ENCODE results near the gene HOXB6.

The HOXB6 gene

GRCh38 chr17:48604770-48605329, at the start of gene HOXB6:
TSS of gene HOXB6 (minus strand) at chr17:48604986. CDS start at chr17:48598150, 6,836 bp downstream.
- DNase-seq = no peak

- no peak for DNase-seq
These were observed 45.0 kb upstream of the HOXB6 start for GRCh38 chr17:48649741-48650140.

- DNase-seq = no peak
These were observed 43.1 kb upstream of the HOXB6 start for GRCh38 chr17:48647963-48648245.

DNA sequence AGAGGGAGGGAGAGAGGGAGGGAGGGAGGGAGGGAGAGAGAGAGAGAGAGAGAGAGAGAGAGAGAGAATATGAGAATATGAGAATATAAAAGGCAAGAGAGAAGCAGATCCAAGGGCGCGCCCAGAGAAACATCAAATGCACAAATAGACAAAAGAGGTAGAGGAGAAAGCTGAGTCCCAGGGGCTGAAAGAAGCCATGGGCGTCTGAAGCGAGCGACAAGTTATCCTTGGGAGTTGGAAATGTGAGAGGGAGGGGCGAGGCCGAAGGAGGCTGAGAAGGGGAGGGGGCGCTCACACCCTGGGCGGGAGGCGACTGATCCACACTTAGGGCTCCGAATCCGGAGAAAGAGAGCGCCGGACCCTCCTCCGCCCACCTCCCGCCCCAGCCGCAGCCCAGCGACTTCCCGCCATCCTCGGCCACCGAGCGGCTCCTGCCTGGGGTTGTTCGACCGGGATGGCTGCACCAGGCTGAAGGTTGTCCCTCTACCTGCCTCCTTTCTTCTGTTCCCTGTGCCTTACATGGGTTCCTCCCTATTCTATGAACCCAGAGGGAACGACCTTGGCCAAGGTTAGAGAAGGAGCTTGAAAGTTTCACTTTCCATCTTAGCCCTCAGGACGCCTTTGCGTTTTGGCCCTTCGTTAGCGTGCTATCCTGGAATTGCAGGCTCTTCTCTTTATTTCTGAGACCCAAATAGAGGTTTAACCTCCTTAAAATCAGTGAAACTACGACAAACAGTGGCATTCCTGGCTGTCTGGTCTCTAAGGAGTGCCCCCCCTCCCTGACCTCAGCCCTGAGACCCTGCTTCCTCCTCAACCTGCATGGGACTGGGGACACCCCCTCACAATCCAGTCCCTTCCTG, 42.5 kb upstream of the HOXB6 start:
- peak; percentile 29 for DNase-seq

- peak; percentile 45 for DNase-seq
These were observed 41.7 kb upstream of the HOXB6 start for GRCh38 chr17:48646183-48647102.

DNA sequence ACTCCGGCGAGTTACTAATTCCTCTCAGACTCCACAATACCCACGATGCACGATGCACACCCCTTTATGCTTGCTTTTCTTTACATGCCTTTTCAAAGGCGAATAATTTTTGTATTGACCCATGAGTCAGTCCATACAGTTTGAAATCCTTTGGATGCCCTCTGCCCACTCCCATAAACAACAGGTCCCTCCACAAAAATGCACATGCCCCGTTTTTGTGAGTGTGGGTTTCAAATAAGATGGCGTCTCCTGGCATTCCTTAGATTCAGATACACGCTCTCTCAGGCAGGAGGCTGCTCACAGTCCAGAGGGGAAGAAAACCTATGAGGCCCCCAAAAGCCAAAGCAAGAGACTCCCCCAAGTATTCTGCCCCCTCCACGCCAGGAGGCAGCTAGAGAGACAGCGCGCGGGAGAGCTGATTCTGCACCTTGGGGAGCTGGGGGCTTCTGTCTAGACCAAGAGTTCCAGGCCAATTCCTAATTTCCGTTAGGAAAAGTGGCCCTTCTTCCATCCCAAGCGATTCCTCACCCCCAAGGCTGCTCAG, 40.9 kb upstream of the HOXB6 start:
- DNase-seq = no peak

DNA sequence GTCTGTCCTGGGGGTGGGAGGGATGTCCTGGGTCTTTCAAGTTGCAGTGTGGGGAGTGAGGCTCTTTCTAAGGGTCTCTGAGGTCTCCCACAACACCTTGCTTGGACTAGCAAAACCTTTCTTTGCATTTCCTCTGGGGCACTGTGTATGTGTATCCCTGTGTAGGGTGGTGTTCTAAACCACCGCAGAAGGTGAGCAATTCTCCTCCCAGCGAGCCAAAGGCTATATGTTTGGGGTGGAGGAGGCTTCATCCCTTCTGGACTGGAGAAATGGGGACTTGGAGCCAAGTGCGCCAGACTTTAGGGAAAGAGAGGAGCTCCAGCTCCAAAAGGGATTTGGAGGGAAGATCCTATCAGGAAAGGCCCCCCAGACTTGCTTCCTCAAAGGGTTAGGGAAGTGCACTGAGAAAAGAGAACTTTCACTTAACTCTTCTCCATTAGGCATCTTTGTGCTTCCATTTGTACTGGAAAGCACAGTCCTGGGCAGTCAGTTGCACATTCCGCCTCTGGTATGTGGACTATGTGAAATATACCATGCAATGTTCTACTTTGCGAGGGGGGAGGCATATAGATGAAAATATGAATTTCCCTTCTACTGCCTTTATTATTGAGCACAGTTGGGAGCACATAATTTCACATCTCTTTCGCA, 40.2 kb upstream of the HOXB6 start:
- DNase-seq = no peak

DNA sequence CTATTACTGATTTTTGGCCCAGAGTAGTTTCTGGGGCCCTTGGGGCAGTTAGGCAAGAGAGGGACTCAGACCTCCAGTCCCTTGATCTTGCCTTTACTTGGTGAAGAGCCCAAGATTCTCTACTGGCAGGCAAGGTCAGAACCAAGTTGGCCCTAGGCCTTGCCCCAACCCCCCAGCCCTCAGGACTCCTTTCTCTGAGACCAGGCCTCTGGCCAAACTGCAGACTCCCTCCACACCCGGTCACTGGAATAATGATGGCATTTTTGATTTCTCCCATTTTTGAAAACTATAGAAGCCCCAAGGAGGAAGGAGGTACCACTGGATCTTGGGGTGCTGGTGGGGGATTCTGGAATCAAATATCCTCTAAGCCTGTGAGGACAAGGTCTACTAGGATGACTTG, 39.4 kb upstream of the HOXB6 start:
- no peak for DNase-seq

- no peak for DNase-seq
These were observed 38.9 kb upstream of the HOXB6 start for GRCh38 chr17:48643697-48644012.

- no peak for DNase-seq
These were observed 38.3 kb upstream of the HOXB6 start for GRCh38 chr17:48642843-48643696.

DNA sequence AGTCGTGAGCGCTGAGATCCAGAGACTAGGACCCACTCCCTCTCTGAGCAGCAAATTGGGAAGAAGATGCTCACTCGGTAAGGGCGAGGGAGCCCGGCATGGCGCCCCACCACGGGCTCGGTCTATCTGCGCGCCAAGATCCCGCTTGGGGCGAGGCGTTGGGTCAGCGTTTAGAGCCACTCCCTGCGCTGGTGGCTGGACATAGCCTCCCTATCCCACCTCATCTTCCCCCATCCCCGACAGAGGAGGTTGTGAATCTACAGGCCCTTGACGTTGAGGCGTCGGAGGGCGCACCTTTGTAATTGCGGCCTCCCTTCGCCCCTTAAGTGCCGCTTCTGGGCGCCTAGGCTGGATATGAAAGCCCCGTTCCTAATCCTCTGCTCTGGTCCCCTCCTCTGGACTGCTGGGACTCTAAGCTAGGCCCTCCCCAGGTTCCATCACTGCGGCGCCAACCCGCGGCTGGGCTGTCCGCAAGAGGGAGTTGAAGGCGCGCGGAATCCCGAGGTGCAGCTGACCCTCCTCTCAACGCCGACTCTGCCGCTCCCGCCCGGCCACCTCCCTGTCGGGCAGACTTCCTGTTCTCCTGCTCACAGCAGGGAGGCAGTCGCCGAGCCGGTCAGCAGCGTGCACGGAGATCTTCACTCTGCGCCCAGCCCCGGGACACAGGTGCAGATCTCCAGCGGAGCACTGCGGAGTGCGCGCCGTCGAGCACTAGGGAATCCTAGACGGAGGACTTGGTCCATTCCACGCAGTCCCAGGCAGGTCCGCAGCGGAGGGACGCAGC, 37.5 kb upstream of the HOXB6 start:
- no peak for DNase-seq

DNA sequence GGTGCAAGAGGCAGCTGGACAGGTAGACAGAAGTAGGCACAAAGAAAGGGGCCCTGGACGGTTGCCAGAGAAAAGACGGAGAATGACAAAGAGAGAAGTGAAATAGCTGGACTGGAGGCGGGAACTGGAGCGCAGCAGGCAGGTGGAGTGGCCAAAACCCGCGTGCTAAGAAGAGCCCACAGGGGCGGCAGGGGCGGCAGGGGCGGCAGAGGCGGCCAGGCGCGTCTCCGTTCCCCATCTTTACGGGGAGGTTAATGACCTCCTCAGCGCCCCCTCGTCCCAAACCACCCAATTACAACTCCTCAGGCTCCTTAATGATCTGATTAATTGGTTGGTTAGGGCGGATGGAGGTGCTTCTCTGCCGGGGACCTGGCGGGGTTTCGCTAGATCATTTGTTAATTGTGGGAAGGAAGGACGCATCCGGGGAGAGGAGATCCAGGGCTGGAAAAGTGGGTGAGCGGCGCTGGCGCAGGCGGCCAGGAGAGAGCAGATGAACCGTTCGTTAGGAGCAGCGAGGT, 36.8 kb upstream of the HOXB6 start:
- DNase-seq = no peak

GRCh38 chr17:48640858-48641180, 36.0 kb upstream of the HOXB6 start:
- DNase-seq = no peak

DNA sequence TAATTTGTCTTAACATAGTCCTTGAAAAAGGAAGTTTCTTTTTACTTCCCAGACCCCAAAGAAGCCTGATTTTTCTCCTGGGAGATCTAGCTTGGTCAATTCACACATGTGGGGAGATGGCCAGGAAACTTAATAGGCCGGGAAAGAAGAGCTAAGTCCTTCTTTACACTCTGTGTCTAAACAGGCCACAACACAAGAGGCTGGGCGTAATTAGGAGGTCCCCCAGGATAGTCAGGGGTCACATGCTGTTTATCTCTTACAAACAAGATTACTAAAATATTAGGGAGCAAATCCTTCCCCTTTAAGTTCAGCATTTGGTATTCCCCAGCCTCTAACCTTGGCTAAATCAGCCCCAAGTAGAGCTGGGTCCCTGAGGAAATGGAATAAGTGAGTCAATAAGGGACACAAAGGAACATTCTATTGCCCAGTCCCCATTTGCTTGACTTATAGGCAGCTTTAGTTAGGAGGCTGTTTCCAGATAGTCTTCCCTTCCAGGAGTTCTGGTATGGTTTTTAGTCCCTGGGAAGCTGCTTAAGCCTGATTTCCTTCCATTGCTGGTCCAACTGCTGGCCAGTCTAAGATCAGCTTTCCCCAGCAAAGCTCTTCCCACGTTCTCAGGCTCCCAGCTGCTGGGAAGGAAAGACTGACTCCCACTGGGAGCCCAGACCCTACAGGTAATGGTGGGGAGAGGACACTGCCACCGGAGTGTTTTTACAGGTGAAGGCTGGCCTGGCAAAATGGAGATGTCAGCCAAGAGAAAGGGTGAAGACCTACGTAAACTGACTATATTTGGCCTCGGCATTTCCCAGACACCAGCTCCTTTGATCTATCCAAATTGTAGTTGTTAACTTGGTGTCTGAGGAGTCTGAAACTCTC, 35.4 kb upstream of the HOXB6 start:
- no peak for DNase-seq

GRCh38 chr17:48639136-48639535, 34.4 kb upstream of the HOXB6 start:
- no peak for DNase-seq

- no peak for DNase-seq
These were observed 32.8 kb upstream of the HOXB6 start for GRCh38 chr17:48637323-48638260.

DNA sequence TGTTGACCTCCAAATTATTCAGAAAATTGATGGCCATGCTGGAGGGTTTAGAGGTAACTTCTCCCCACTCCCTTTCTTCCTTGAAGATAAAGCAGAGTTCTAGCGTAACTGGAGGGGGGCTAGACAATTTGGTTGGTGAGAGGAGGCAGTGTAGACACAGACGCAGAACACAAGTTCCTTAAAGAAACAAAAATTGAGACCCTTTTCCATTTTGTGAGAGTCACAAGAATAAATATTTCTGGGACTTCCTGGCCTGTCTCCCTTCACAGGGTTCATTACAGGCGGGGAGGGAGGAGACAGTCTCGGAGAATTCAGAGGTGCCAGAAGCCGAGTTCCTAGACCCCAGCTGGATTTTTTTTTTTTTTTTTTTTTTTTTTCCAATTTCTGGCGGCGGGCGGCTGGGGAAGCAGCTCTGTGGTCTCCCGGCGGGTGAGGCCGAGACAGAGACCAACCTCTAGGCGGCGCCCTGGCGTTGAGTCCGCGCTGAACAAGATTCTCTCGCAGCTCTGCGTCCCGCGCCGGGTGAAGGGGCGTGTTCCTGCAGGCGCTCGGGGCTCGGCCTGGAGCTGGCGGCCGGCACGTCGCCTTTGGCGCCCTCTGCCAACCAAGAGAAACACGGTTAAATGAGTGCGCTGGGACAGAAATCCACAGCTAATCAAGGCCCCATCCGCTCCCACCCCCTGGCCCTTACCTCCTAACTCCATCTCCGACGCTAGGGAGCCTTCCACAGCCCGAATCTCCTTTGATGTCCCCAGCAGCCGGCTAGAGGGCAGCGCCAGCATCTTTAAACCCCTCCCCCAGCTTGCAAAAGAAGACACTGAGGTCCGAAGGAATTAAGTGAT, 31.6 kb upstream of the HOXB6 start:
- DNase-seq = no peak

Data from NCI-H1105 treated with DMSO at 0.1 percent for 48 hours (cell line).